Epidermal melanocyte (primary cell): Measurements from ENCODE around the gene UPK1B.

Source experiments
- DNase-seq: peaks from one replicate; pipeline ENCODE4 v3.0.0; 2011; ENCODE audit warnings: low spot score; ENCODE audit not compliant: insufficient read length

Gene UPK1B

GRCh38 chr3:119175872-119176756, 2.7 kb downstream of the UPK1B start:
- no peak for DNase-seq

- DNase-seq = no peak
These were observed 3.4 kb downstream of the UPK1B start for GRCh38 chr3:119176778-119177177.

- no peak for DNase-seq
These were observed 3.9 kb downstream of the UPK1B start for GRCh38 chr3:119177321-119177720.

- no peak for DNase-seq
These were observed 8.4 kb downstream of the UPK1B start for GRCh38 chr3:119181765-119182164.

GRCh38 chr3:119184111-119184510, 10.7 kb downstream of the UPK1B start:
- no peak for DNase-seq

- DNase-seq = no peak
These were observed 11.6 kb downstream of the UPK1B start for GRCh38 chr3:119184796-119185570.

- no peak for DNase-seq
These were observed 13.9 kb downstream of the UPK1B start for GRCh38 chr3:119187266-119187665.

- DNase-seq = no peak
These were observed 18.4 kb downstream of the UPK1B start for GRCh38 chr3:119191800-119192199.

GRCh38 chr3:119194237-119195150, 21.1 kb downstream of the UPK1B start:
- DNase-seq = no peak

- no peak for DNase-seq
These were observed 21.7 kb downstream of the UPK1B start for GRCh38 chr3:119195151-119195476.

- no peak for DNase-seq
These were observed 22.5 kb downstream of the UPK1B start for GRCh38 chr3:119195911-119196310.

- DNase-seq = no peak
These were observed 31.8 kb downstream of the UPK1B start for GRCh38 chr3:119205209-119205608.

- no peak for DNase-seq
These were observed 32.3 kb downstream of the UPK1B start for GRCh38 chr3:119205685-119206084.

- no peak for DNase-seq
These were observed 33.5 kb downstream of the UPK1B start for GRCh38 chr3:119206611-119207511.

- DNase-seq = no peak
These were observed 34.1 kb downstream of the UPK1B start for GRCh38 chr3:119207512-119207875.

GRCh38 chr3:119211193-119211592, 37.8 kb downstream of the UPK1B start:
- DNase-seq = no peak

GRCh38 chr3:119211803-119212202, 38.4 kb downstream of the UPK1B start:
- no peak for DNase-seq

GRCh38 chr3:119219069-119219468, 45.7 kb downstream of the UPK1B start:
- DNase-seq = no peak

GRCh38 chr3:119220198-119220597, 46.8 kb downstream of the UPK1B start:
- DNase-seq = no peak

- no peak for DNase-seq
These were observed 47.7 kb downstream of the UPK1B start for GRCh38 chr3:119220970-119221667.
